H1 (cell line): ENCODE results near the gene CHEK2. TPM values are rescaled to one million over a fixed set of nuclear protein-coding genes. Genes with fewer than 3 reads are reported as not detected.

ENCODE experiments used
- CBX5 ChIP-seq: fragments of 300-800, 300-1000 bp; sonication (generic); IDR thresholded peaks from 2 replicates; pipeline ENCODE4 v1.7.1; 2016; ENCODE audit warnings: antibody characterized with exemption, low read length, low read depth
- JUND ChIP-seq: IDR thresholded peaks from 2 replicates; pipeline ENCODE4 v1.6.1; 2011; ENCODE audit warnings: mild to moderate bottlenecking, improper control_type of control experiment, low read length
- SAP30 ChIP-seq: fragments of 300-600 bp; sonication (generic); IDR thresholded peaks from 2 replicates; pipeline ENCODE4 v1.7.1; 2012; ENCODE audit warnings: low read length, moderate library complexity, mild to moderate bottlenecking, inconsistent platforms; ENCODE audit not compliant: insufficient read depth, insufficient replicate concordance
- SRF ChIP-seq: IDR thresholded peaks from 2 replicates; pipeline ENCODE4 v1.6.1; 2011; ENCODE audit warnings: mild to moderate bottlenecking, low read depth, low read length, moderate library complexity
- polyA plus RNA-seq, 7 experiments: library from polyadenylated mRNA; depleted of rRNA in 3 of 7; stranded (reverse) in 5 of 7; unstranded in 2 of 7; fragments of >200 nt in 5 of 7; fragments of 200-250 nt in 2 of 7; gene quantifications; 1 replicate in 5 of 7; 2 replicates in 1 of 7; 4 replicates in 1 of 7; pipeline versions ENCODE4 v1.2.1 to v1.2.3, GENCODE V29; 2011 to 2013; ENCODE audit warnings: missing spikeins in 2 of 7, mixed read lengths in 2 of 7
- total RNA-seq: library from RNA; stranded (reverse); fragmentation: NEBNext Ultra II Directional; extraction: Animal tissue kit (Norgen Biotek cat#: 25700); gene quantifications from 2 replicates; pipeline ENCODE4 v1.2.1, GENCODE V29; 2021
- TF ChIP-seq, protein P1 (sequence below): fragments of 300-600 bp; sonication (generic); IDR thresholded peaks from 2 replicates; pipeline ENCODE4 v1.7.1; 2012; ENCODE audit warnings: low read length, moderate library complexity, mild to moderate bottlenecking, inconsistent platforms; ENCODE audit not compliant: insufficient replicate concordance

Gene CHEK2
- total and polyA plus RNA-seq, 2 of the 8 experiments (the other 6 are each of a cell fraction or from before 2014, with no cell fraction given), result 74.9 to 89.5 TPM

GRCh38 chr22:28718044-28718443 is 23.6 kb downstream of the CHEK2 start (continued):
- TF ChIP-seq, protein P1, sequence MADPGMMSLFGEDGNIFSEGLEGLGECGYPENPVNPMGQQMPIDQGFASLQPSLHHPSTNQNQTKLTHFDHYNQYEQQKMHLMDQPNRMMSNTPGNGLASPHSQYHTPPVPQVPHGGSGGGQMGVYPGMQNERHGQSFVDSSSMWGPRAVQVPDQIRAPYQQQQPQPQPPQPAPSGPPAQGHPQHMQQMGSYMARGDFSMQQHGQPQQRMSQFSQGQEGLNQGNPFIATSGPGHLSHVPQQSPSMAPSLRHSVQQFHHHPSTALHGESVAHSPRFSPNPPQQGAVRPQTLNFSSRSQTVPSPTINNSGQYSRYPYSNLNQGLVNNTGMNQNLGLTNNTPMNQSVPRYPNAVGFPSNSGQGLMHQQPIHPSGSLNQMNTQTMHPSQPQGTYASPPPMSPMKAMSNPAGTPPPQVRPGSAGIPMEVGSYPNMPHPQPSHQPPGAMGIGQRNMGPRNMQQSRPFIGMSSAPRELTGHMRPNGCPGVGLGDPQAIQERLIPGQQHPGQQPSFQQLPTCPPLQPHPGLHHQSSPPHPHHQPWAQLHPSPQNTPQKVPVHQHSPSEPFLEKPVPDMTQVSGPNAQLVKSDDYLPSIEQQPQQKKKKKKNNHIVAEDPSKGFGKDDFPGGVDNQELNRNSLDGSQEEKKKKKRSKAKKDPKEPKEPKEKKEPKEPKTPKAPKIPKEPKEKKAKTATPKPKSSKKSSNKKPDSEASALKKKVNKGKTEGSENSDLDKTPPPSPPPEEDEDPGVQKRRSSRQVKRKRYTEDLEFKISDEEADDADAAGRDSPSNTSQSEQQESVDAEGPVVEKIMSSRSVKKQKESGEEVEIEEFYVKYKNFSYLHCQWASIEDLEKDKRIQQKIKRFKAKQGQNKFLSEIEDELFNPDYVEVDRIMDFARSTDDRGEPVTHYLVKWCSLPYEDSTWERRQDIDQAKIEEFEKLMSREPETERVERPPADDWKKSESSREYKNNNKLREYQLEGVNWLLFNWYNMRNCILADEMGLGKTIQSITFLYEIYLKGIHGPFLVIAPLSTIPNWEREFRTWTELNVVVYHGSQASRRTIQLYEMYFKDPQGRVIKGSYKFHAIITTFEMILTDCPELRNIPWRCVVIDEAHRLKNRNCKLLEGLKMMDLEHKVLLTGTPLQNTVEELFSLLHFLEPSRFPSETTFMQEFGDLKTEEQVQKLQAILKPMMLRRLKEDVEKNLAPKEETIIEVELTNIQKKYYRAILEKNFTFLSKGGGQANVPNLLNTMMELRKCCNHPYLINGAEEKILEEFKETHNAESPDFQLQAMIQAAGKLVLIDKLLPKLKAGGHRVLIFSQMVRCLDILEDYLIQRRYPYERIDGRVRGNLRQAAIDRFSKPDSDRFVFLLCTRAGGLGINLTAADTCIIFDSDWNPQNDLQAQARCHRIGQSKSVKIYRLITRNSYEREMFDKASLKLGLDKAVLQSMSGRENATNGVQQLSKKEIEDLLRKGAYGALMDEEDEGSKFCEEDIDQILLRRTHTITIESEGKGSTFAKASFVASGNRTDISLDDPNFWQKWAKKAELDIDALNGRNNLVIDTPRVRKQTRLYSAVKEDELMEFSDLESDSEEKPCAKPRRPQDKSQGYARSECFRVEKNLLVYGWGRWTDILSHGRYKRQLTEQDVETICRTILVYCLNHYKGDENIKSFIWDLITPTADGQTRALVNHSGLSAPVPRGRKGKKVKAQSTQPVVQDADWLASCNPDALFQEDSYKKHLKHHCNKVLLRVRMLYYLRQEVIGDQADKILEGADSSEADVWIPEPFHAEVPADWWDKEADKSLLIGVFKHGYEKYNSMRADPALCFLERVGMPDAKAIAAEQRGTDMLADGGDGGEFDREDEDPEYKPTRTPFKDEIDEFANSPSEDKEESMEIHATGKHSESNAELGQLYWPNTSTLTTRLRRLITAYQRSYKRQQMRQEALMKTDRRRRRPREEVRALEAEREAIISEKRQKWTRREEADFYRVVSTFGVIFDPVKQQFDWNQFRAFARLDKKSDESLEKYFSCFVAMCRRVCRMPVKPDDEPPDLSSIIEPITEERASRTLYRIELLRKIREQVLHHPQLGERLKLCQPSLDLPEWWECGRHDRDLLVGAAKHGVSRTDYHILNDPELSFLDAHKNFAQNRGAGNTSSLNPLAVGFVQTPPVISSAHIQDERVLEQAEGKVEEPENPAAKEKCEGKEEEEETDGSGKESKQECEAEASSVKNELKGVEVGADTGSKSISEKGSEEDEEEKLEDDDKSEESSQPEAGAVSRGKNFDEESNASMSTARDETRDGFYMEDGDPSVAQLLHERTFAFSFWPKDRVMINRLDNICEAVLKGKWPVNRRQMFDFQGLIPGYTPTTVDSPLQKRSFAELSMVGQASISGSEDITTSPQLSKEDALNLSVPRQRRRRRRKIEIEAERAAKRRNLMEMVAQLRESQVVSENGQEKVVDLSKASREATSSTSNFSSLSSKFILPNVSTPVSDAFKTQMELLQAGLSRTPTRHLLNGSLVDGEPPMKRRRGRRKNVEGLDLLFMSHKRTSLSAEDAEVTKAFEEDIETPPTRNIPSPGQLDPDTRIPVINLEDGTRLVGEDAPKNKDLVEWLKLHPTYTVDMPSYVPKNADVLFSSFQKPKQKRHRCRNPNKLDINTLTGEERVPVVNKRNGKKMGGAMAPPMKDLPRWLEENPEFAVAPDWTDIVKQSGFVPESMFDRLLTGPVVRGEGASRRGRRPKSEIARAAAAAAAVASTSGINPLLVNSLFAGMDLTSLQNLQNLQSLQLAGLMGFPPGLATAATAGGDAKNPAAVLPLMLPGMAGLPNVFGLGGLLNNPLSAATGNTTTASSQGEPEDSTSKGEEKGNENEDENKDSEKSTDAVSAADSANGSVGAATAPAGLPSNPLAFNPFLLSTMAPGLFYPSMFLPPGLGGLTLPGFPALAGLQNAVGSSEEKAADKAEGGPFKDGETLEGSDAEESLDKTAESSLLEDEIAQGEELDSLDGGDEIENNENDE, result no peak
- TF ChIP-seq SRF (no peak), SAP30 (no peak), JUND (no peak), CBX5 (no peak)
